Measurements from ENCODE around the gene ACSF2.

DNA sequence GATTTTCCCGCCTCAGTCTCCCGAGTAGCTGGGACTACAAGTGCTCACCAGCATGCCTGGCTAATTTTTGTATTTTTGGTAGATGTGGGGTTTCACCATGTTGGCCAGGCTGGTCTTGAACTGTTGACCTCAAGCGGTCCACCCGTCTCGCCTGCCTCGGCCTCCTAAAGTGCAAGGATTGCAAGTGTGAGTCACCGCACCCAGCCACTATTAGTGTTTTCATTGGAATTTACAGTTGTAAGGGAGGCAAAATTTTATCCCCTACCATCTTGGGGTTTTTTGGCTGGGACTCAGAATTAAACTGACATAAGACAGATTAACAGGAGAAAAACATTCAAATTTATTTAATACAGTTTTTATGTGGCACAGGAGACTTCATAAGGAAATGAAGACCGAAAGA is 69.9 kb downstream of the ACSF2 start:
- TF ChIP-seq POLR2A (IDR thresholded peaks at IDR 0.05; ENCODE audit: low read length) (no peak), GATA1 (IDR thresholded peaks at IDR 0.05; ENCODE audit: low read depth, low read length) (no peak)

All from erythroblast (primary cell).